Measurements from ENCODE around the gene PEX10.

The PEX10 gene

DNA sequence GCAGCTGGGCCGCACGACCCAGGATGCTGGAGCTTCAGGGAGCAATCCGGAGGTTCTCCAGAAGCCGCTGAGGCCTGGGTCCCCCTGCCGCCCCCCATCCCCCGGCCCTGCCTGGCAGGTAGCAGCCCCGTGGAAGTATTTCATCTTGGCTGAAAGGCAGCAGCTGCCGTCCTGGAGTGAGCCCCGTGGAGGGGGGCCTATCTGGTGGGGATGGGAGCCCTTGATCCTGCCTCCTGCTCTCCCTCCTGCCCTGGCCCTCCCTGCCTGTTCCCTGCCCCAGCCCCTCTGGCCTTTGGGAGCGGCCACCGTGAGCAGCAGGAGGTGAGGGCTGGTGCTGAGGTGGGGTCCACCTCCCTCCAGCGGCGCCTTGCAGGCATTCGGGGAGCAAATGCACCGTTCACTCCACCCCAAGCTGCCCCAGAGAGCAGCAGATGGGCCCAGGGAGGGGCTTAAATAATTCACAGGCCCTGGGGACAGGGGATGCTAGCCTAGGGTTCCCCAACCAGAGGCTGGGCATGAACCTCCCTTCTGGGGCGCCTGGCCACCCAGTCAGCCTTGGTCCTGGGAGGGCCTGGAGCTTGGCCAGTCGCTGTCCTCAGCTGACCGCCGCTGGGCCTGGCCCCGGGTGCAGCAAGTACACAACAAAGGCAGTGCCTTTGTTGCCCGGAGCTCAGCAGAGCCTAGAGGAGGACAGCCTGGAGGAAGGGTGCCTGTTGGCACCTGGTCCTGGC, 40.0 kb upstream of the PEX10 start:
- DNase-seq (ENCODE audit: low read depth, low spot score) = no peak
- H3K4me3 ChIP-seq (ENCODE audit: low read length) = no peak overlapping the region
- H3K36me3 ChIP-seq (ENCODE audit: control insufficient read depth, insufficient read depth, low read length) = no peaks in the 10 kb centered on the region
- peaks cover 1% of the 10 kb centered on the region; the same call in 1 of the 2 replicates for H3K4me1 ChIP-seq (ENCODE audit: control insufficient read depth, insufficient read depth, low read length)
- H3K27ac ChIP-seq (ENCODE audit: low read length) = no peak overlapping the region
- no CpG with 5 or more reads among the region's 21 CpGs for WGBS (ENCODE audit: insufficient coverage, insufficient read length)
- H3K27me3 ChIP-seq (ENCODE audit: control insufficient read depth, insufficient read depth, low read length) = no peaks in the 10 kb centered on the region
- H3K9me3 ChIP-seq (ENCODE audit: control insufficient read depth, insufficient read depth, low read length) = no peaks in the 10 kb centered on the region

DNA sequence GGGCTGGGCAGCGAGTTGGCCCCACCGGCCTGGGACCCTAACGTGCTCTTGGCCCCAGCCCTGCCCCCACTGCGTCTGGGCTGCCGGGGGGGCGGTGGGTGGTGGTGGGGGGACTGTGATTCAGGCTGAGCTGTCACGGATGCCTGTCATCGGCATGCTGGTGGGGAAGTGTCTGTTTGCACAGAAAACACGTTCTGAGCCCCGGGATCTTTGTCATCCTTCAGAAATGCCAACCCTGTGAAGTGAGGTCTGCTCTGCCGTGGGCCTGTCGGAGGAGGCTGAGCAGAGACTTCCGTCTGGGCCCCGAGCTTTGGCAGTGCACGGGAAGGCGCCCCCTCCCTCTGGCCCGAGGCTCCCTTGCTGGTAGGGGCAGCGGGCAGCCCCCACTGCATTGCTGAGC, 39.4 kb upstream of the PEX10 start:
- Histone ChIP-seq H3K4me1 (ENCODE audit: control insufficient read depth, insufficient read depth, low read length) (peaks cover 3% of the 10 kb centered on the region; the same call in 1 of the 2 replicates), H3K27ac (ENCODE audit: low read length) (no peak overlapping the region), H3K36me3 (ENCODE audit: control insufficient read depth, insufficient read depth, low read length) (no peaks in the 10 kb centered on the region), H3K4me3 (ENCODE audit: low read length) (no peak overlapping the region), H3K27me3 (ENCODE audit: control insufficient read depth, insufficient read depth, low read length) (no peaks in the 10 kb centered on the region), H3K9me3 (ENCODE audit: control insufficient read depth, insufficient read depth, low read length) (no peaks in the 10 kb centered on the region)
- no CpG with 5 or more reads among the region's 18 CpGs for WGBS (ENCODE audit: insufficient coverage, insufficient read length)
- no peak for DNase-seq (ENCODE audit: low read depth, low spot score)

DNA sequence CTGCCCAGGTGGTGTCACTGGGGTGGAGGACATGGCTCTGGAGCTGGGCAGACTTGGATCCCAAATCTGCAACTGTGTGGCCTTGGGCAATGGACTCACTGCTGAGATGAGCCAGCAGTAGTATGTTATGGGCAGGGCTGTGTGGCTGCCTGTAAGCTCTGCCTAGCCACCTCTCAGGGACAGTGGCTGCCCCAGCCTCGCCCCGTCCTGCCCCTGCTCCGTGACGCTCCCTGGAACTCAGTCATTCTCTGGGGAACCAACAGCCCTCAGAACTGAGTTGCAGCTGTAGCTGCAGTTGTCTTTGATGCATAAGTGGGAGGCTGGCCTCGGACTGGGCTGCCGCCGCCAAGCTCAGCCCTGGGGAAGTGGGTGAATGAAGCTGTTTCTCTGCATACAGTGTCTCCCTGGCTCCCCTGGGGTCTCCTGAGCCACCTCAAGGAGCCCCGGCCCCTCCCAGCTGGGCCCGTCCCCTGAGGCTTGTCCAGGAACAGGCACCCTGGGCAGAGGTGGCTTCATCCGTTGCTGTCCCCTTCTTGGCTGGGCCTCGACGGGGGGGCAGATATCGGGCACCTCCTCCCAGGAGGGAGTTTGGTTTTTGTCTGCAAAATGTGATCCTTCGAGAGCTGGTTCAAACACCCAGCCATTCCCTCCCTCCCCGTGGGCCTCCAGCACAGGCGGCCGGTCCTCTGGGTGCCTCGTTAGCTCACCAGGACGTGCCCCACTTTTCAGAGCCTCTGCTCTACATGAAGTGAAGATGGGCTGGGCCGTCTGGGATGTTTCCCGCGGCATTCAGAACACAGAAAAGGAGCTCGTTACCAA, 37.5 kb upstream of the PEX10 start:
- Histone ChIP-seq H3K9me3 (ENCODE audit: control insufficient read depth, insufficient read depth, low read length) (no peaks in the 10 kb centered on the region), H3K27ac (ENCODE audit: low read length) (no peak overlapping the region), H3K4me3 (ENCODE audit: low read length) (no peak overlapping the region), H3K27me3 (ENCODE audit: control insufficient read depth, insufficient read depth, low read length) (0 out of 2 replicates have a peak, but pooled peaks cover 2% of the 10 kb centered on the region), H3K4me1 (ENCODE audit: control insufficient read depth, insufficient read depth, low read length) (peaks cover 3% of the 10 kb centered on the region; the same call in 1 of the 2 replicates), H3K36me3 (ENCODE audit: control insufficient read depth, insufficient read depth, low read length) (no peaks in the 10 kb centered on the region)
- no peak for DNase-seq (ENCODE audit: low read depth, low spot score)
- WGBS (ENCODE audit: insufficient coverage, insufficient read length) = no CpG with 5 or more reads among the region's 23 CpGs

DNA sequence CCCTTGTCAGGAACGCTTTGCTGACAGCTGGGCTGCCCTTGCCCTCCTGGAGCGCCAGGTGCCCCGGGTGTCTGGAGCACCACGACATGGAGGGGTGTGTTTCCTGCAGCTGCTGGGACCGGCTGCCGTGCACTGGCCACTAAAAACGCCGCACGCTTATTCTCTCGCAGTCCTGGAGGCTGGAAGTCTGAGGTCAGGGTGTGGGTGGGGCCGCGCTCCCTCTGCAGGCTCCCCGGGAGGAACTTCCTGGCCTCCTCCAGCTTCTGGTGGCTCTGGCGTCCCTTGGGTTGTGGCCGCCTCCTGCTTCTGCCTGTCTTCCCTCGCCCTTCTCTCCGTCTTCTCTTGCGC, 35.7 kb upstream of the PEX10 start:
- H3K9me3 ChIP-seq (ENCODE audit: control insufficient read depth, insufficient read depth, low read length) = no peaks in the 10 kb centered on the region
- no CpG with 5 or more reads among the region's 18 CpGs for WGBS (ENCODE audit: insufficient coverage, insufficient read length)
- no peak overlapping the region for H3K4me3 ChIP-seq (ENCODE audit: low read length)
- H3K27ac ChIP-seq (ENCODE audit: low read length) = no peak overlapping the region
- peaks cover 3% of the 10 kb centered on the region; the same call in 1 of the 2 replicates for H3K4me1 ChIP-seq (ENCODE audit: control insufficient read depth, insufficient read depth, low read length)
- no peaks in the 10 kb centered on the region; the same call in 1 of the 2 replicates for H3K36me3 ChIP-seq (ENCODE audit: control insufficient read depth, insufficient read depth, low read length)
- no peak for DNase-seq (ENCODE audit: low read depth, low spot score)
- peaks cover 8% of the 10 kb centered on the region; the same call in 1 of the 2 replicates for H3K27me3 ChIP-seq (ENCODE audit: control insufficient read depth, insufficient read depth, low read length)

DNA sequence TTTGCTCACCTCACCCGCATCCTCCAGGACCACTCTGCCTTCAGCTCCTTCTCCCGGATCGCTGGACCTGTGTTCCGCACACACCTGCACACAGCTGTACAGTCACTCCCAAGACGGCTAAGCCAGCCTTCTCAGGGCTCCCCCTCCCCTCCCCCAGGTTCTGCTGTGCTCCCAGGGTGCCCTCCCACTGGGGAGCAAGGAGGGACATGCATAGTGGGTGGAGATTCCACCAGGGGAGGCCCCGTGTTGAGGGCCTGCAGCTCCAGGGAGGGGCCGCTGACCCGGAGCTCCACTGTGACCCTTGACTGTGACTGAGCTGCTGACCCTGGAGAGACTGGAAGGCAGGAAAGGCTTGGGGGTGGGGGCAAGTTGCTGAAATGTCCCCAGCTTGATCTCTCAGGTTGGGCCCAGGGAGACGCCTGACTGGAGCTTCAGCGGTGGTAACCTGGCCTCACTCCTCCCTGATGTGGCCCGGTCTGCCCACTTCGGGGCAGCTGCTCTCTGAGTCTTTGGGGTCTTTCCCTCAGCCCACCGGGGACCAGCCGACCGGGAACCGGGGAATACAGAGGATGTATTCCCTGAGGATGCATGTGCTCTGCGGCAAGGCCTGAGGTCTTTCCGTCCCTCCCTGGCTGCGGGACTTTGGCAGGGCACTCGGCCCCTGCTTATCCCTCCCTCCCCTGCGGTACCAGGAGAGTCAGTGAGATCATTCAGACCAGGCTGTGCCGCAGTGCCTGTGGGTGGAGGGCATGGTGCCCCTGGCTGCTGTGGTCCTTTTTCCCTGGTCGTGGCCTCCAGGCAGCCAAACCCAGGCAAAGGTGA, 35.1 kb upstream of the PEX10 start:
- H3K36me3 ChIP-seq (ENCODE audit: control insufficient read depth, insufficient read depth, low read length) = no peaks in the 10 kb centered on the region; the same call in 1 of the 2 replicates
- no CpG with 5 or more reads among the region's 23 CpGs for WGBS (ENCODE audit: insufficient coverage, insufficient read length)
- H3K4me3 ChIP-seq (ENCODE audit: low read length) = no peak overlapping the region
- peaks cover 13% of the 10 kb centered on the region for H3K27me3 ChIP-seq (ENCODE audit: control insufficient read depth, insufficient read depth, low read length)
- peaks cover 2% of the 10 kb centered on the region; the same call in 1 of the 2 replicates for H3K4me1 ChIP-seq (ENCODE audit: control insufficient read depth, insufficient read depth, low read length)
- H3K9me3 ChIP-seq (ENCODE audit: control insufficient read depth, insufficient read depth, low read length) = no peaks in the 10 kb centered on the region
- no peak overlapping the region for H3K27ac ChIP-seq (ENCODE audit: low read length)
- DNase-seq (ENCODE audit: low read depth, low spot score) = no peak

DNA sequence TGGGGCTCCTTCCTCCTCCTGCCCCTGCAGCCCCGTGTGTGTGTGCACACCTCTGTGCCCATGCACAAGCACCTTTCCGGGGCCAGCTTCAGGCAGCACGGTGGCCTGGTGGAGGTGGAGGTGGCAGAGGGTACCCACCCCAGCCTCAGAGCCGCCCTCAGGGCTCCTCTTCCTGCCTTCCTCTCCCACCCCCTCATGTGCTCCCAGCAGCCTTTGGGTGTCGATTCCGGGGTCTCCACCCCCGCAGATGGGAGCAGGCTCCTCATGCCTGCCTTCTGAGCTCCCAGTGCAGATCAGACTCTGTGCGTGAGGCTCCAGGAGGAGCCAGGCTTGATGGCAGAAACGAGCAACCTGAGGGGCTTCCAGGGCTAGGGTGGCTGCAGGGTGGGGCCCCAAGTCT, 34.5 kb upstream of the PEX10 start:
- no peak overlapping the region for H3K4me3 ChIP-seq (ENCODE audit: low read length)
- peaks cover 2% of the 10 kb centered on the region; the same call in 1 of the 2 replicates for H3K4me1 ChIP-seq (ENCODE audit: control insufficient read depth, insufficient read depth, low read length)
- no peak overlapping the region for H3K27ac ChIP-seq (ENCODE audit: low read length)
- no CpG with 5 or more reads among the region's 9 CpGs for WGBS (ENCODE audit: insufficient coverage, insufficient read length)
- peaks cover 17% of the 10 kb centered on the region for H3K27me3 ChIP-seq (ENCODE audit: control insufficient read depth, insufficient read depth, low read length)
- H3K36me3 ChIP-seq (ENCODE audit: control insufficient read depth, insufficient read depth, low read length) = no peaks in the 10 kb centered on the region; the same call in 1 of the 2 replicates
- no peak for DNase-seq (ENCODE audit: low read depth, low spot score)
- no peaks in the 10 kb centered on the region for H3K9me3 ChIP-seq (ENCODE audit: control insufficient read depth, insufficient read depth, low read length)

DNA sequence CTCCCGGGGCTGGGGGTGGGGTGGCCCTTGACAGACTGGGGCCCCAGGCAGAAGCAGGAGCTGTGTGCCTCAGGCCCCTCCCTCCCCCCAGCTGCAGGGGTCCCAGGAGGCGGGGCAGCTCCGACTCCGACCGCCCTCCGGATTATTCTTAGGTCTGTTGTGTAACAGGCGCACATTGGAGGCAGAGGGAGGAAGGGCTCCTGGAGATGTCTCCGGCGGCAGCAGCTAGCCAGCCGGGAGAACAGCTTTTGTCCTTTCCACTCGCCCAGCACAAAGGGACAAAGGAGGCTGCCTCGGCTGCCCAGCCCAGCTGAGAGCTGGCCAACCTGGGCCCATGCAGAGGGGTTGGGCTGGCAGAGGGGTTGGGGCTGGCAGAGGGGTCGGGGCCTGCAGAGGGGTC, 34.0 kb upstream of the PEX10 start:
- H3K36me3 ChIP-seq (ENCODE audit: control insufficient read depth, insufficient read depth, low read length) = no peaks in the 10 kb centered on the region; the same call in 1 of the 2 replicates
- no peak overlapping the region for H3K4me3 ChIP-seq (ENCODE audit: low read length)
- no peak for DNase-seq (ENCODE audit: low read depth, low spot score)
- H3K4me1 ChIP-seq (ENCODE audit: control insufficient read depth, insufficient read depth, low read length) = peaks cover 2% of the 10 kb centered on the region; the same call in 1 of the 2 replicates
- peaks cover 17% of the 10 kb centered on the region for H3K27me3 ChIP-seq (ENCODE audit: control insufficient read depth, insufficient read depth, low read length)
- no peak overlapping the region for H3K27ac ChIP-seq (ENCODE audit: low read length)
- WGBS (ENCODE audit: insufficient coverage, insufficient read length) = no CpG with 5 or more reads among the region's 13 CpGs
- H3K9me3 ChIP-seq (ENCODE audit: control insufficient read depth, insufficient read depth, low read length) = no peaks in the 10 kb centered on the region

DNA sequence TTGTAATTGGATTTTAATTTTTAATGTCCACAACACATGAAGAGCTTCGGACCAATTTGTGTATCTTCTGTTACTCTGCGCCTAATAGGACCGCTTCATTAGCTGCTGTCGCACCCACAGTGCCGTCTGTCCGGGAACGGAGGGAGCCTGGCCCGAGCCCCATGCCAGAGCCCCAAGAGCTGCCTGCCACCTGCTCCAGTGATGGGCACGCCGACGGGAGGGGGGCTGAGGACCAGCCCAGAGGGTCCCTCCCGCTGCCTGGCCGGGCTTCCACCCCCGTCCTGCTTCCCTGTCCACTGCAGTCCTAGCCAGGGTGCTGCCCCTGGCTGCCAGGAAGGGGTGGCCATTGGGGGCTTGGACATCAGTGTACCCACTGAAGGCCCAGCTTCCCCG, 33.5 kb upstream of the PEX10 start:
- Histone ChIP-seq H3K9me3 (ENCODE audit: control insufficient read depth, insufficient read depth, low read length) (no peaks in the 10 kb centered on the region), H3K27ac (ENCODE audit: low read length) (no peak overlapping the region), H3K36me3 (ENCODE audit: control insufficient read depth, insufficient read depth, low read length) (no peaks in the 10 kb centered on the region; the same call in 1 of the 2 replicates), H3K4me1 (ENCODE audit: control insufficient read depth, insufficient read depth, low read length) (peaks cover 2% of the 10 kb centered on the region; the same call in 1 of the 2 replicates), H3K4me3 (ENCODE audit: low read length) (no peak overlapping the region), H3K27me3 (ENCODE audit: control insufficient read depth, insufficient read depth, low read length) (peaks cover 17% of the 10 kb centered on the region)
- no peak for DNase-seq (ENCODE audit: low read depth, low spot score)
- WGBS (ENCODE audit: insufficient coverage, insufficient read length) = no CpG with 5 or more reads among the region's 15 CpGs

DNA sequence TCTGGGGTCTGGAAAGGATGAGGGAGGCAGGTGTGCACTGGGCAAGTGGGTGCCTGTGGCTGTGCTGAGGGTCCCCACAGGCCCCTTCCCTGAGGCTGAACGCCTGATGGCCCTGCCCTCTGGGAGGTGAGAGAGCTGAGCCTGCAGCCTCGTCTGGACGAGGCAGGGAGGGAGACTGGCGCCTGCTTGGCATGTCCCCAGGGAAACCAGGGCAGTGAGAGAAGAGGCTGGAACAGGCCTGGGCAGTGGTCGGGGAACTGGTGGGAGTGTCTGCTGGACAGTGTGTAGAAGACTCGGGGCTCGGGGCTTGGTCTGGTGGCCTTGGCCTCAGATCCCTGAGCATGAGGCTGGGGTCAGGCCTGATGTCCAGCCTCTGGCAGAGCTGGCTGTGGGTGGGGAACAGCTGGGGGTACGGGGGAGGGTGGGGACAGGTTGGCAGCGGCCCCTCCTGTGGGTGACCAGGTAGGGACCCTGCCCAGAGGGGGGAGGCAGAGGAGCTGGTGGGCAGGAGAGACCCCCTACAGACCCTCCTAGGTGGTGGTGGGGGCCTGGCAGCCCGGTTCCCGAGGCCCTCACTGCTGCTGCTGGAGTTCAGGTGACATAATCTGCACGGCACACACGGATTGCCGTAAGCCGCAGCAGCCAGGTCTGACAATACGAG, 32.9 kb upstream of the PEX10 start:
- Histone ChIP-seq H3K4me1 (ENCODE audit: control insufficient read depth, insufficient read depth, low read length) (peaks cover 2% of the 10 kb centered on the region; the same call in 1 of the 2 replicates), H3K9me3 (ENCODE audit: control insufficient read depth, insufficient read depth, low read length) (no peaks in the 10 kb centered on the region), H3K4me3 (ENCODE audit: low read length) (no peak overlapping the region), H3K27me3 (ENCODE audit: control insufficient read depth, insufficient read depth, low read length) (peaks cover 17% of the 10 kb centered on the region), H3K36me3 (ENCODE audit: control insufficient read depth, insufficient read depth, low read length) (no peaks in the 10 kb centered on the region; the same call in 1 of the 2 replicates), H3K27ac (ENCODE audit: low read length) (no peak overlapping the region)
- WGBS (ENCODE audit: insufficient coverage, insufficient read length) = no CpG with 5 or more reads among the region's 16 CpGs
- DNase-seq (ENCODE audit: low read depth, low spot score) = no peak
